Measurements from ENCODE around the gene PDS5B.
A peak's percentile ranks its signal among the peaks of the same experiment; 100 is the strongest.
"Not testable (repeated sequence)": the region's sequence is repeated elsewhere in the genome, so short reads cannot be mapped to it uniquely, and the experiment has no call there.

Gene PDS5B

GRCh38 chr13:32791545-32792172 is 205.4 kb downstream of the PDS5B start:
- DNase-seq (ENCODE audit: low read depth in 2 of 2): no peak

DNA sequence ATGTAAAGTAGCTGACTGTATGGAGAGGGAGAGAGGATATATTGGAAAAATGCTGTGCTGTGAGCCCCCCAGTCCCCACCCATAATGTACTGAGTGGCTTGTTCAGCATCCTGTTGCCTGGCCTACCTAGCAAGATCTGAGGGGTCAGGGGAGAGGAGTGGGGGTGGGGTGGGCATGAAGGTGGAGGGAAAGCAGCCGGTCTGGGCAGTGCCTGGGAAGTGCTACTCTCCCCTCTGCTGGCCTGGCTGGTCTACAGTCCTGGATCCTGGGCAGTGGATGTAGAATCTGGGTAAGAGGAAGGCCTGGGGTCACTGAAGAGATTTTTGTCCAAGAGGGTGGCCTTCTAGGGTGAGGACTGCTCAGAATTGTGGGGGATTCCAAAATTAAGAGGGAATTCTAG is 210.5 kb downstream of the PDS5B start:
- DNase-seq (ENCODE audit: low read depth in 2 of 2): no peak

GRCh38 chr13:32802159-32802558 is 215.9 kb downstream of the PDS5B start:
- DNase-seq (ENCODE audit: low read depth in 2 of 2): no peak

DNA sequence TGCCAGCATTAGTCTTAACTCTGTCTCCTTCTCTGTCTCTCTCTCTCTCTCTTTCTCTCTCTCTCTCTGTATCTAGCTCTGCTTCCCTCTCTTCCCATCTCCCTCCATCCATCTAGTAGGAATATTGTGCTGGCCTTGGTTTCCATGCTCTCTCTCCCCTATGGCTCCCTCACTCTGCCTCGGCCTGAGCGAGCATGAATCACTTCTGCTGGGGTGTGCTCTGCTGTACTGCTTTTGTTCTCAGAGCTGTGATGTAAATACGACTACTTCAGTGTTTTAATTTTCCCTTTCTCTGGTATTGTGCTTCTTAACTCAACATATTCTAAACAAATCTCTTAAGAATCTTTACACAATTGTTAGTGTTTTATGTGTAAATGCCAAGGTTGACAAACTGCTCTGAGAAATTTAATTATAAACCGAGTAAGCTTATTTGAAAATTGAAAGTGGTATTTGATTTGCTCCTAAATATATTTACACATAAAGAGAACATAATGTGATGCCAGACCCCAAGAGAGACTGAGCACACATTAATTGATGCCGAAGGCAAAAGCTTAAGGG is 218.5 kb downstream of the PDS5B start:
- DNase-seq (ENCODE audit: low read depth in 2 of 2): no peak

GRCh38 chr13:32811297-32811800 is 225.1 kb downstream of the PDS5B start:
- peak; percentile 20 to 28 for DNase-seq (ENCODE audit: low read depth in 2 of 2)

GRCh38 chr13:32821149-32821688 is 235.0 kb downstream of the PDS5B start:
- DNase-seq (ENCODE audit: low read depth in 2 of 2): no peak

GRCh38 chr13:32822771-32823170 is 236.5 kb downstream of the PDS5B start:
- no peak for DNase-seq (ENCODE audit: low read depth in 2 of 2)

- DNase-seq (ENCODE audit: low read depth in 2 of 2): no peak
Measured at GRCh38 chr13:32823597-32823996, 237.3 kb downstream of the PDS5B start.

GRCh38 chr13:32824061-32824460 is 237.8 kb downstream of the PDS5B start:
- DNase-seq (ENCODE audit: low read depth in 2 of 2): no peak

DNA sequence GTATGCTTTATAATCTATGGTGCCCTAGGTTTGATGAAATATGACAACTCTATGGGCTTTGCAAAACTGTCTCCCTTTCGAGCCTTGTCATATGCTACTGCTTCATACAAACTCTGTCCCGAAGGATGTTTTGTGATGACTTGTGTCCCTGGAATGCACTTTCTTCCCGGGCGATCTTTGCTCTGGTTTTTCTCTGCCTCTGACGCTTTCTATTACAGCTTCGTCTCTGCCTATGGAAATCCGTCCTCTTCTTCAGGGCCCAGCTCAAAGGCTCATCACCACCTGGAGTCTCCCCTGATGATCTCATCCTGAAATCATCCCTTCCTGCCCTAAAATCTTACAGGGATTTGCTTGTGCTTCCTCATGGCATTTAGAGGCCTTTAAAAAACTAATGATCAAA is 238.4 kb downstream of the PDS5B start:
- DNase-seq (ENCODE audit: low read depth in 2 of 2): peak; percentile 62 to 68

GRCh38 chr13:32825481-32825880 is 239.2 kb downstream of the PDS5B start:
- DNase-seq (ENCODE audit: low read depth in 2 of 2): no peak

GRCh38 chr13:32826372-32826771 is 240.1 kb downstream of the PDS5B start:
- not testable (repeated sequence) for DNase-seq (ENCODE audit: low read depth in 2 of 2)
